Liver (tissue), 9 donors: ENCODE data around the gene CHERP. TPM values are rescaled to one million over a fixed set of nuclear protein-coding genes. Genes with fewer than 3 reads are reported as not detected.

ENCODE experiments used
- DNase-seq: peaks from one replicate; pipeline ENCODE4 v3.0.0-alpha.2; 2017; ENCODE audit warnings: low spot score
- H3K27ac ChIP-seq, 2 donors: one replicate each; pipeline ENCODE4 v1.7.0; 2013; ENCODE audit warnings: inconsistent platforms in 2 of 2, low read length in 2 of 2, control low read depth in 1 of 2, low read depth in 1 of 2, mild to moderate bottlenecking in 1 of 2
- H3K27me3 ChIP-seq, 4 donors: one replicate each; pipeline versions ENCODE4 v1.6.1 to v1.7.0; 2013; ENCODE audit warnings: low read length in 3 of 4, inconsistent platforms in 1 of 4, mild to moderate bottlenecking in 1 of 4, moderate library complexity in 1 of 4; ENCODE audit not compliant: control insufficient read depth in 4 of 4, insufficient read depth in 4 of 4
- H3K36me3 ChIP-seq, 4 donors: one replicate each; pipeline versions ENCODE4 v1.6.1 to v1.7.0; 2013; ENCODE audit warnings: low read length in 3 of 4, mild to moderate bottlenecking in 3 of 4, low read depth in 1 of 4, moderate library complexity in 1 of 4; ENCODE audit not compliant: control insufficient read depth in 4 of 4, insufficient read depth in 3 of 4
- H3K4me1 ChIP-seq, 4 donors: one replicate each; pipeline versions ENCODE4 v1.6.1 to v1.7.0; 2013; ENCODE audit warnings: low read length in 3 of 4, mild to moderate bottlenecking in 3 of 4, moderate library complexity in 1 of 4; ENCODE audit not compliant: control insufficient read depth in 4 of 4, insufficient read depth in 4 of 4
- H3K4me3 ChIP-seq, 3 donors: one replicate each; pipeline versions ENCODE4 v1.6.1 to v1.7.0; 2013; ENCODE audit warnings: low read length in 3 of 3, control low read depth in 1 of 3, low read depth in 1 of 3, mild to moderate bottlenecking in 1 of 3
- H3K9ac ChIP-seq, 2 donors: one replicate each; pipeline ENCODE4 v1.7.0; 2013; ENCODE audit warnings: low read length in 2 of 2, mild to moderate bottlenecking in 2 of 2, moderate library complexity in 2 of 2, control low read depth in 1 of 2, low read depth in 1 of 2
- H3K9me3 ChIP-seq, 4 donors: one replicate each; pipeline versions ENCODE4 v1.6.1 to v1.7.0; 2013; ENCODE audit warnings: low read length in 3 of 4; ENCODE audit not compliant: control insufficient read depth in 4 of 4
- FOXA1 ChIP-seq: IDR thresholded peaks from 2 replicates; pipeline ENCODE4 v1.6.1; 2016; ENCODE audit warnings: antibody characterized with exemption
- FOXA2 ChIP-seq: IDR thresholded peaks from 2 replicates; pipeline ENCODE4 v1.6.1; 2016; ENCODE audit warnings: antibody characterized with exemption
- HNF4A ChIP-seq, 2 donors: conservative IDR thresholded peaks; 2 replicates each; pipeline ENCODE4 v1.6.1; 2016; ENCODE audit warnings: antibody characterized with exemption in 2 of 2, mild to moderate bottlenecking in 2 of 2
- HNF4G ChIP-seq: IDR thresholded peaks from 2 replicates; pipeline ENCODE4 v1.6.1; 2016; ENCODE audit warnings: antibody characterized with exemption
- JUND ChIP-seq, 2 donors: IDR thresholded peaks; 2 replicates each; pipeline ENCODE4 v1.6.1; 2016; ENCODE audit warnings: antibody characterized with exemption in 2 of 2
- NR2F2 ChIP-seq: IDR thresholded peaks from 2 replicates; pipeline ENCODE4 v1.6.1; 2016; ENCODE audit warnings: antibody characterized with exemption
- RAD21 ChIP-seq, 2 donors: IDR thresholded peaks; 2 replicates each; pipeline ENCODE4 v1.6.1; 2016; ENCODE audit warnings: antibody characterized with exemption in 2 of 2, mild to moderate bottlenecking in 2 of 2
- RXRA ChIP-seq, 2 donors: IDR thresholded peaks; 2 replicates each; pipeline ENCODE4 v1.6.1; 2017 to 2018; ENCODE audit warnings: antibody characterized with exemption in 2 of 2, mild to moderate bottlenecking in 1 of 2
- SP1 ChIP-seq: IDR thresholded peaks from 2 replicates; pipeline ENCODE4 v1.6.1; 2018; ENCODE audit warnings: antibody characterized with exemption, mild to moderate bottlenecking
- TAF1 ChIP-seq: conservative IDR thresholded peaks from 2 replicates; pipeline ENCODE4 v1.6.1; 2016; ENCODE audit warnings: antibody characterized with exemption, mild to moderate bottlenecking
- YY1 ChIP-seq: IDR thresholded peaks from 2 replicates; pipeline ENCODE4 v1.6.1; 2016; ENCODE audit warnings: antibody characterized with exemption, mild to moderate bottlenecking
- WGBS: extraction: QIAGEN DNeasy Blood & Tissue Kit; methylation state at CpG from one replicate; pipeline ENCODE4 v1.1.7; 2013; 5-methylcytosine and 5-hydroxymethylcytosine counted together
- polyA plus RNA-seq, 2 donors: library from polyadenylated mRNA; stranded (reverse) in 1 of 2; unstranded in 1 of 2; fragments of 200-250 nt in 1 of 2; fragments of >200 nt in 1 of 2; fragmentation: Nextera tagmentation in 1 of 2; extraction: Ambion mirVana in 1 of 2; gene quantifications; one replicate each; pipeline versions ENCODE4 v1.2.1 to v1.2.3, GENCODE V29; 2013 to 2015
- total RNA-seq, 2 donors: library from RNA; depleted of rRNA; stranded (reverse); fragments of >200 nt; gene quantifications; one replicate each; pipeline ENCODE4 v1.2.3, GENCODE V29; 2014
- TF ChIP-seq, protein P1 (sequence below): fragments of 150-350 bp; IDR thresholded peaks from 2 replicates; pipeline ENCODE4 v1.5.1; 2017; ENCODE audit warnings: improper control_type of control experiment, low read depth, low read length; ENCODE audit not compliant: missing input control
- TF ChIP-seq, protein P2 (sequence below): IDR thresholded peaks from 2 replicates; pipeline ENCODE4 v1.6.1; 2016; ENCODE audit warnings: antibody characterized with exemption
- TF ChIP-seq, protein P3 (sequence below): IDR thresholded peaks from 2 replicates; pipeline ENCODE4 v1.6.1; 2016; ENCODE audit warnings: antibody characterized with exemption
- donor health status: healthy.
- donor health status: healthy.
- donor health status: healthy.
- donor health status: healthy.
- donor health status: healthy.

Gene CHERP
- total and polyA plus RNA-seq, 4 donors = 8.5 to 14.0 (median 9.0) TPM

GRCh38 chr19:16536130-16536529 is 6.1 kb downstream of the CHERP start:
- Histone ChIP-seq H3K4me1 (peaks cover 8 to 24% (median 18%) of the 10 kb centered on the region in 4 donors), H3K9ac (no peak overlapping the region), H3K27ac (no peak overlapping the region), H3K36me3 (peaks cover 20 to 72% (median 36%) of the 10 kb centered on the region in 4 donors), H3K27me3 (no peaks in the 10 kb centered on the region), H3K9me3 (no peaks in the 10 kb centered on the region), H3K4me3 (no peak overlapping the region)
- TF ChIP-seq YY1 = no peak
- TF ChIP-seq, protein P1, sequence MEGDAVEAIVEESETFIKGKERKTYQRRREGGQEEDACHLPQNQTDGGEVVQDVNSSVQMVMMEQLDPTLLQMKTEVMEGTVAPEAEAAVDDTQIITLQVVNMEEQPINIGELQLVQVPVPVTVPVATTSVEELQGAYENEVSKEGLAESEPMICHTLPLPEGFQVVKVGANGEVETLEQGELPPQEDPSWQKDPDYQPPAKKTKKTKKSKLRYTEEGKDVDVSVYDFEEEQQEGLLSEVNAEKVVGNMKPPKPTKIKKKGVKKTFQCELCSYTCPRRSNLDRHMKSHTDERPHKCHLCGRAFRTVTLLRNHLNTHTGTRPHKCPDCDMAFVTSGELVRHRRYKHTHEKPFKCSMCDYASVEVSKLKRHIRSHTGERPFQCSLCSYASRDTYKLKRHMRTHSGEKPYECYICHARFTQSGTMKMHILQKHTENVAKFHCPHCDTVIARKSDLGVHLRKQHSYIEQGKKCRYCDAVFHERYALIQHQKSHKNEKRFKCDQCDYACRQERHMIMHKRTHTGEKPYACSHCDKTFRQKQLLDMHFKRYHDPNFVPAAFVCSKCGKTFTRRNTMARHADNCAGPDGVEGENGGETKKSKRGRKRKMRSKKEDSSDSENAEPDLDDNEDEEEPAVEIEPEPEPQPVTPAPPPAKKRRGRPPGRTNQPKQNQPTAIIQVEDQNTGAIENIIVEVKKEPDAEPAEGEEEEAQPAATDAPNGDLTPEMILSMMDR = no peak
- TF ChIP-seq, protein P2, sequence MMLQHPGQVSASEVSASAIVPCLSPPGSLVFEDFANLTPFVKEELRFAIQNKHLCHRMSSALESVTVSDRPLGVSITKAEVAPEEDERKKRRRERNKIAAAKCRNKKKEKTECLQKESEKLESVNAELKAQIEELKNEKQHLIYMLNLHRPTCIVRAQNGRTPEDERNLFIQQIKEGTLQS = no peak
- TF ChIP-seq JUND (IDR thresholded peaks at IDR 0.05) = no peak
- no peak for TF ChIP-seq TAF1
- TF ChIP-seq HNF4G = no peak
- no peak for TF ChIP-seq FOXA2
- no peak for DNase-seq
- WGBS = 97% methylated on average over 9 of the region's 9 CpGs

DNA sequence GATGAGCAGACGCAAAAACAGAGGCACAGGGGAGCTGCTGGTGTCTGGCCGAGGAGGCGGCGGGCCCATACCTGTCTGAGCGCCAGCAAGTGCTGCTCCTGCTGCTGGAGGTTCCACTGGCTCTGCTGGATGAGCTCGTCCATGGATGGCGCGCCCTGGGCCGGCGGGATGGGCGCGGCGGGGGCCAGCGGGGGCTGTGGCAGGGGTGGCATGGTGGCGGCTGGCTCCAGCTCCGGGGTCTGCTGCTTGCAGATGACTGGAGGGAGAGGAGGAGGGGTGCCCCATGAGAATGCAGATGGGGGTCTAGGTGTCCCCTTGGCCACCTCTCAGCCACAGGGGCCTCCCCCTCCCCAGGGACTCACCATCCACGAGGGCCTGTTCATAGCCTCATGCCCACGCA is 6.9 kb downstream of the CHERP start:
- H3K27me3 ChIP-seq = no peaks in the 10 kb centered on the region
- TF ChIP-seq HNF4A (conservative IDR thresholded peaks at IDR 0.05) = no peak
- no peak for TF ChIP-seq RAD21 (IDR thresholded peaks at IDR 0.05)
- TF ChIP-seq FOXA2 = no peak
- no peak for TF ChIP-seq RXRA (IDR thresholded peaks at IDR 0.05)
- TF ChIP-seq NR2F2 = no peak
- no peak for TF ChIP-seq FOXA1
- TF ChIP-seq, protein P3, sequence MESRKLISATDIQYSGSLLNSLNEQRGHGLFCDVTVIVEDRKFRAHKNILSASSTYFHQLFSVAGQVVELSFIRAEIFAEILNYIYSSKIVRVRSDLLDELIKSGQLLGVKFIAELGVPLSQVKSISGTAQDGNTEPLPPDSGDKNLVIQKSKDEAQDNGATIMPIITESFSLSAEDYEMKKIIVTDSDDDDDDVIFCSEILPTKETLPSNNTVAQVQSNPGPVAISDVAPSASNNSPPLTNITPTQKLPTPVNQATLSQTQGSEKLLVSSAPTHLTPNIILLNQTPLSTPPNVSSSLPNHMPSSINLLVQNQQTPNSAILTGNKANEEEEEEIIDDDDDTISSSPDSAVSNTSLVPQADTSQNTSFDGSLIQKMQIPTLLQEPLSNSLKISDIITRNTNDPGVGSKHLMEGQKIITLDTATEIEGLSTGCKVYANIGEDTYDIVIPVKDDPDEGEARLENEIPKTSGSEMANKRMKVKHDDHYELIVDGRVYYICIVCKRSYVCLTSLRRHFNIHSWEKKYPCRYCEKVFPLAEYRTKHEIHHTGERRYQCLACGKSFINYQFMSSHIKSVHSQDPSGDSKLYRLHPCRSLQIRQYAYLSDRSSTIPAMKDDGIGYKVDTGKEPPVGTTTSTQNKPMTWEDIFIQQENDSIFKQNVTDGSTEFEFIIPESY = no peak
- no peak for TF ChIP-seq HNF4G
- no peak for TF ChIP-seq YY1
- TF ChIP-seq SP1 = no peak
- TF ChIP-seq, protein P2 = no peak
- no peaks in the 10 kb centered on the region for H3K9me3 ChIP-seq
- H3K4me1 ChIP-seq = peaks cover 1 to 16% (median 10%) of the 10 kb centered on the region in 4 donors
- no peak overlapping the region for H3K27ac ChIP-seq
- 98% methylated on average over 18 of the region's 18 CpGs for WGBS
- DNase-seq = no peak
- H3K4me3 ChIP-seq = no peak overlapping the region
- peaks cover 23 to 80% (median 40%) of the 10 kb centered on the region in 4 donors for H3K36me3 ChIP-seq
- no peak overlapping the region for H3K9ac ChIP-seq
